Smooth muscle cell (in vitro differentiated cells): ENCODE measurements around the gene PRIM2. TPM values are rescaled to one million over a fixed set of nuclear protein-coding genes. Genes with fewer than 3 reads are reported as not detected.
"Not testable (repeated sequence)": the region's sequence is repeated elsewhere in the genome, so short reads cannot be mapped to it uniquely, and the experiment has no call there.

ENCODE experiments used
- DNase-seq: peaks from one replicate; lab custom pipeline; 2025; ENCODE audit not compliant: unreplicated experiment; lab: John Stamatoyannopoulos, UW
- H2AFZ ChIP-seq: fragments of 200-600 bp; sonication (generic); 2 replicates; pipeline ENCODE4 v1.6.0; 2016; ENCODE audit warnings: antibody characterized with exemption, low read depth, mild to moderate bottlenecking
- H3F3A ChIP-seq: fragments of 200-600 bp; sonication (generic); 2 replicates; pipeline ENCODE4 v1.6.0; 2017; ENCODE audit warnings: antibody characterized with exemption, low read depth
- H3K27ac ChIP-seq: fragments of 200-600 bp; sonication (generic); 2 replicates; pipeline ENCODE4 v1.5.1; 2016; ENCODE audit warnings: low read depth, mild to moderate bottlenecking
- H3K27me3 ChIP-seq: fragments of 200-600 bp; sonication (generic); 2 replicates; pipeline ENCODE4 v1.6.1; 2016; ENCODE audit warnings: low read depth, mild to moderate bottlenecking
- H3K36me3 ChIP-seq: fragments of 200-600 bp; sonication (generic); 2 replicates; pipeline ENCODE4 v1.5.1; 2016; ENCODE audit warnings: low read depth
- H3K4me1 ChIP-seq: fragments of 200-600 bp; sonication (generic); 2 replicates; pipeline ENCODE4 v1.5.1; 2016; ENCODE audit warnings: low read depth
- H3K4me2 ChIP-seq: fragments of 200-600 bp; sonication (generic); 2 replicates; pipeline ENCODE4 v1.6.0; 2016; ENCODE audit warnings: mild to moderate bottlenecking
- H3K4me3 ChIP-seq: fragments of 200-600 bp; sonication (generic); 2 replicates; pipeline ENCODE4 v1.5.1; 2016; ENCODE audit warnings: mild to moderate bottlenecking
- H3K79me2 ChIP-seq: fragments of 200-600 bp; sonication (generic); 2 replicates; pipeline ENCODE4 v1.6.0; 2016; ENCODE audit warnings: low read depth, mild to moderate bottlenecking
- H3K9ac ChIP-seq: fragments of 200-600 bp; sonication (generic); 2 replicates; pipeline ENCODE4 v1.6.0; 2016; ENCODE audit warnings: low read depth
- H3K9me3 ChIP-seq: fragments of 200-600 bp; sonication (generic); replicated peaks from 2 replicates; pipeline ENCODE4 v1.5.1; 2016; ENCODE audit warnings: low read depth
- H4K20me1 ChIP-seq: fragments of 200-600 bp; sonication (generic); 2 replicates; pipeline ENCODE4 v1.6.0; 2016; ENCODE audit warnings: low read depth
- CTCF ChIP-seq: fragments of 200-600 bp; sonication (generic); IDR thresholded peaks from 2 replicates; pipeline ENCODE4 v1.5.1; 2017; ENCODE audit warnings: borderline replicate concordance, mild to moderate bottlenecking, antibody characterized with exemption; ENCODE audit not compliant: insufficient read depth, poor library complexity, severe bottlenecking
- WGBS: methylation state at CpG from one replicate; pipeline ENCODE4 v1.1.7; 2016; ENCODE audit warnings: low lambda C conversion rate; 5-methylcytosine and 5-hydroxymethylcytosine counted together
- polyA plus RNA-seq: library from polyadenylated mRNA; unstranded; fragments of >200 nt; fragmentation: Nextera tagmentation; extraction: Ambion mirVana; gene quantifications from 2 replicates; pipeline ENCODE4 v1.2.1, GENCODE V29; 2016
- total RNA-seq: library from RNA; depleted of rRNA; stranded (reverse); fragments of >200 nt; gene quantifications from 2 replicates; pipeline ENCODE4 v1.2.3, GENCODE V29; 2014

The PRIM2 gene
- total and polyA plus RNA-seq, 2 experiments from 2014 or later, result 6.3 to 13.7 TPM

GRCh38 chr6:57283911-57284455, 33.4 kb upstream of the PRIM2 start:
- no peak for TF ChIP-seq CTCF
- DNase-seq, result no peak
- no peak overlapping the region for H2AFZ ChIP-seq
- H4K20me1 ChIP-seq, result no peaks in the 10 kb centered on the region
- peak overlapping the region; percentile 58 for H3K27ac ChIP-seq
- H3K4me1 ChIP-seq, result peaks cover 16% of the 10 kb centered on the region
- H3K79me2 ChIP-seq, result no peaks in the 10 kb centered on the region
- H3K4me3 ChIP-seq, result no peak overlapping the region
- peak overlapping the region; percentile 42 for H3K4me2 ChIP-seq
- no peaks in the 10 kb centered on the region for H3K9me3 ChIP-seq
- H3K9ac ChIP-seq, result no peak overlapping the region
- H3K36me3 ChIP-seq, result no peaks in the 10 kb centered on the region
- 14% methylated on average over 2 of the region's 2 CpGs for WGBS
- H3F3A ChIP-seq, result peaks cover 10% of the 10 kb centered on the region
- no peaks in the 10 kb centered on the region for H3K27me3 ChIP-seq

- not testable (repeated sequence) for H2AFZ ChIP-seq, H4K20me1 ChIP-seq, H3K27me3 ChIP-seq, H3K9me3 ChIP-seq, H3K9ac ChIP-seq, H3K4me2 ChIP-seq, DNase-seq, H3K36me3 ChIP-seq, H3F3A ChIP-seq, H3K79me2 ChIP-seq, H3K4me3 ChIP-seq, H3K4me1 ChIP-seq
- H3K27ac ChIP-seq, result peak overlapping the region; percentile 35
- WGBS, result 73% methylated on average over 12 of the region's 12 CpGs
These were observed 29.3 kb upstream of the PRIM2 start for GRCh38 chr6:57288136-57288535.

GRCh38 chr6:57293472-57293871, 24.0 kb upstream of the PRIM2 start:
- not testable (repeated sequence) for H3F3A ChIP-seq, H3K9me3 ChIP-seq, H3K4me3 ChIP-seq, H3K4me1 ChIP-seq, DNase-seq, H2AFZ ChIP-seq, H3K27ac ChIP-seq, H3K9ac ChIP-seq, H3K27me3 ChIP-seq, H3K4me2 ChIP-seq, H3K36me3 ChIP-seq, H3K79me2 ChIP-seq, H4K20me1 ChIP-seq
- WGBS, result 84% methylated on average over 1 of the region's 1 CpG

GRCh38 chr6:57294862-57295445, 22.5 kb upstream of the PRIM2 start:
- Histone ChIP-seq H3K4me3 (no peak overlapping the region), H3K4me1 (no peaks in the 10 kb centered on the region), H3K79me2 (no peaks in the 10 kb centered on the region), H3K9me3 (no peaks in the 10 kb centered on the region), H3K9ac (no peak overlapping the region), H2AFZ (no peak overlapping the region), H3K4me2 (no peak overlapping the region), H3K36me3 (no peaks in the 10 kb centered on the region), H4K20me1 (no peaks in the 10 kb centered on the region), H3F3A (no peaks in the 10 kb centered on the region), H3K27ac (no peak overlapping the region), H3K27me3 (no peaks in the 10 kb centered on the region)
- no peak for TF ChIP-seq CTCF
- WGBS, result 92% methylated on average over 6 of the region's 6 CpGs
- no peak for DNase-seq

- Histone ChIP-seq H3K4me2 (no peak overlapping the region), H3K9ac (no peak overlapping the region), H3K27me3 (no peaks in the 10 kb centered on the region), H4K20me1 (no peaks in the 10 kb centered on the region), H3K36me3 (no peaks in the 10 kb centered on the region), H3K27ac (no peak overlapping the region), H3K79me2 (no peaks in the 10 kb centered on the region), H2AFZ (no peak overlapping the region), H3K4me1 (no peaks in the 10 kb centered on the region), H3K4me3 (no peak overlapping the region), H3K9me3 (no peaks in the 10 kb centered on the region), H3F3A (no peaks in the 10 kb centered on the region)
- no peak for DNase-seq
- no peak for TF ChIP-seq CTCF
- WGBS, result 53% methylated on average over 1 of the region's 1 CpG
These were observed 19.9 kb upstream of the PRIM2 start for GRCh38 chr6:57297505-57297904.
